Activated CD8-positive, alpha-beta memory T cell treated with anti-CD3 and anti-CD28 coated beads for 48 hours (primary cell): ENCODE results near the gene BEND7.
"Not testable (repeated sequence)": the region's sequence is repeated elsewhere in the genome, so short reads cannot be mapped to it uniquely, and the experiment has no call there.

ENCODE experiments used
- DNase-seq, 3 experiments: peaks; one replicate each; pipeline ENCODE4 v3.0.0-alpha.2; 2020; ENCODE audit warnings: low read depth in 2 of 3, low spot score in 2 of 3

Gene BEND7

GRCh38 chr10:13528875-13529713 is at the start of gene BEND7:
BEND7 (minus strand) TSS chr10:13529014; CDS start chr10:13528533, 481 bp downstream.
- DNase-seq = no peak

DNA sequence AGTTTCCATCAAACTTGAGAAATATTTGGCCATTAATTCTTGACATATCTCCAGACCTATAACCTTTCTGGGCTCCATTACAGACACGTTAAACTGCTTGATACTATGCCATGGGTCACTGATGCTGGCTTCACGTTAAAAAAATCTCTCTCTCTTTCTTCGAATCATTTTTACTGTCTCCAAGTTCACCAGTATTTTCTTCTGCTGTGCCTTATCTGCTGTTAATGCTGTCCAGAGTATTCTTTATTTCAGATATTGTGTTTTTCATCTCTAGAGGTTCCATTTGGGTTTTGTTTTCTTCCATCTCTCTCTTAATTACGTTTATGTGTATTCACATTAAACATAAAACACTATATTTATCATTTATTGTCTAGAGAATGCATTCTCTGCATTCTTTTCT is 45.1 kb upstream of the BEND7 start:
- no peak for DNase-seq

- DNase-seq = no peak
Measured at GRCh38 chr10:13571541-13571940, 42.7 kb upstream of the BEND7 start.

DNA sequence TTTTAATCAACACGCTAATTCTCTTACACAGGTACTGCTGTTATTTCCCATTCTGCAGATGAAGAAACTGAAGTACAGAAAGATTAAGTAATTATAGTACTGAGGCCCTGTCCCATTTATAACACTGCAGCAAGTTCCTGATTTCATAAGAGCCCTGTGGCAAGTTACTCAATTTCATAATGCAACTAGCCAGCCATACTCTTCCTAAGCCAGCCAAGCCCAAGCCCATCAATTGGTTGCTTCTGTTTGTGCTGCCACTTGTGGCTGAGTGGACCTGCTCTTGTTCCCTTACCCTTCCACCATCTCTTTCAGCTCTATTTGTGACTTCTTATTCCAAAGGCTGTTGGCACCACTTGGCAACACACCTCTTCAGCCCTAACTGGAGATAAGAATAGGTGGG is 38.2 kb upstream of the BEND7 start:
- DNase-seq = no peak

DNA sequence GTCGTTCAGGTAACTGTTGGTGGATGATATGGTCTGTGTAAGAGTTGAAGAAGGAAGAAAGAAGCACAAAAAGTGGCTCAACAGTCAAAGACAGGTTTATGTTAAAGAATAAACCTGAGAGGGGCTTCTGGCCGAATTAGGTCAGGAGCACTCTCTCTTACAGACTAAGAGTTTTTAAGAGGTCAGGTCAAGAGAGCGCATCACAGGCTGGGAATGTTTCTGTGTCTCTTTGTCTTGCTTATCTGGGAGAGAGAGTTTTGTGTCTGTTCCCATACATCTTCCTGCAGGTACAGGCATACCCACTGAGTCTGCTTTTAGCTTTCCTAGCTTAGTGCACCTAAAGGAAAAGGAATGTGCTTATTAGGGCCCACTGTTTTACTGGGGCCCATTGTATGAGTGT is 35.8 kb upstream of the BEND7 start:
- no peak for DNase-seq

DNA sequence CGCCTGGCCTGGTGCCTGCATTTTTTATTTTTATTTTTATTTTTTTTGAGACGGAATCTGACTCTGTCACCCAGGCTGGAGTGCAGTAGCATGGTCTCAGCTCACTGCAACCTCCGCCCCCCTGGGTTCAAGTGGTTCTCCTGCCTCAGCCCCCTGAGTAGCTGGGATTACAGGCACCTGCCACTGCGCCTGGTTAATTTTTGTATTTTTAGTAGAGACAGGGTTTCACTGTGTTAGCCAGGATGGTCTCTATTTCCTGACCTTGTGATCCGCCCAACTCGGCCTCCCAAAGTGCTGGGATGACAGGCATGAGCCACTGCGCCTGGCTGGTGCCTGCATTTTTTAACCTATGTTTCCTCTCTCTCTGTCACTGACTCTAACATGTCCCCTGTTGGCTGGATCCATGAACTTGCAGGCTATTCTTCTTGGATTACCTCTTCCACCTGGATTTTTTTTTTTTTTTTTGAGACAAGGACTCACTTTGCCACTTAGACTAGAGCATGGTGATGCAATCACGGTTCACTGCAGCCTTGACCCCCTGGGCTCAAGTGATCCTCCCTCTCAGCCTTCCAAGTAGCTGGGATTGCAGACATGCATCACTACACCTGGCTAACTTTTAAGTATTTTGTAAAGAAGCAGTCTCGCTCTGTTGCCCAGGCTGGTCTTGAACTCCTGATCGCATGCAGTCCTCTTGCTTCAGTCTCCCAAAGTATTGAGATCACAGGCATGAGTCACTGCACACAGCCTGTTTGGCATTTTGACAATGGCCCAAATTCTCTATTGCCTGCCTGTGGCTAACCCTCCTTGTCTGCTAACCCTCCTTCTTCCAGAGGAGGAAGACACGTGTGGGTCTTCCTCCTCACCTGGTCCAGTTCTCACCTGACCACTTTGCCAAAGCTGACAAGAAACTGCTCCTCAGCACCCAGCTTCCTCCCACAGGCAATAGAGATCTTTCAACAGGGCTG is 34.9 kb upstream of the BEND7 start:
- DNase-seq = no peak

- DNase-seq = no peak
Measured at GRCh38 chr10:13560597-13560996, 31.8 kb upstream of the BEND7 start.

DNA sequence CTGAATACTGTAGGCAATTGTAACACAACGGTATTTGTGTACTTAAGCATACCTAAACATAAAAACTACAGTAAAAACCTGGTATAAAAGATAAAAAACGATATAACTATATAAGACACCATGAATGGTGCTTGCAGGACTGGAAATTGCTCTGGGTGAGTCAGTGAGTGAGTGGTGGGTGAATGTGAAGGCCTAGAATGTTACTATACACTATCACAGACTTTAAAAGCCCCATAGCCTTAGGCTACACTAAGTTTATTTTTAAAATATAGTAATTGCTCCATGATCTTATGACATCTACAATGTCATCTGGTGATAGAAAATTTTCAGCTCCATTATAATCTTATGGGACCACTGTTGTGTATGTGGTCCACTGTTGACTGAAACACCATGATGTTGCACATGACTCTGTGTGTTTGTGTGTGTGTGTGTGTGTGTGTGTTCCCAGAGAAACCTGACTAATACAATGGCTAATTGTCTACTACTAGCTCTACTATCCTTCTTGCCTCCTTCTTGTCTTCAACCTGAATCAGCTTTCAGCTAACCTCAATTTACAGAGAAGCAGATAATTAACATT is 30.4 kb upstream of the BEND7 start:
- no peak for DNase-seq

DNA sequence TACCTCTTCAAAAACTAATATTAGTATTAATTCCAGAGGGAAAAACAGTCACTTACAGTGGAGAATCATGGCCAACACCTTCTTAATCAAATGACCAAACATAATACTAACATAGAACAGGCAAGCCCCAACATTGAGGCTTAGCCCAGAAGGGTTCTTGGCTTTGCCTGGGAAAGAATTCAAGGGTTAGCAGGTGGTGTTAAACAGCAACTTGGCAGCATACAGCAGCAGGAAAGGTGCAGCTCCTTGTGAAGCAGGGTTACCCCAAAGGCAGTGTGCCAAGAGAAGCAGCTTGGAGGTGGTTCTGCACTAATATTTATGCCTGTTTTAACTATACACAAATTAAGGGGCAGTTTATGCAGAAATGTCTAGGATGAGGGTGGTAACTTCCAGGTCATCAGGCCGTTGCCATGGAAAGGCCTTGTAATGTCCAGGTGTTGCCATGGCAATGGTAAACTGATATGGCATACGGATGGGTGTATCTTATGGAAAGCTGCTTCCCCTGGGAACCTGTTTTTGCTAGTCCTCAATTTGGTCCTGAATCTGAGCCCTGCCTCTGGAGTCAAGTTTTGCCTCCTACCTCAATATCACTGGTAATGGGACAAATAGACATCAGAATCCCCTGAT is 27.2 kb upstream of the BEND7 start:
- DNase-seq = no peak

DNA sequence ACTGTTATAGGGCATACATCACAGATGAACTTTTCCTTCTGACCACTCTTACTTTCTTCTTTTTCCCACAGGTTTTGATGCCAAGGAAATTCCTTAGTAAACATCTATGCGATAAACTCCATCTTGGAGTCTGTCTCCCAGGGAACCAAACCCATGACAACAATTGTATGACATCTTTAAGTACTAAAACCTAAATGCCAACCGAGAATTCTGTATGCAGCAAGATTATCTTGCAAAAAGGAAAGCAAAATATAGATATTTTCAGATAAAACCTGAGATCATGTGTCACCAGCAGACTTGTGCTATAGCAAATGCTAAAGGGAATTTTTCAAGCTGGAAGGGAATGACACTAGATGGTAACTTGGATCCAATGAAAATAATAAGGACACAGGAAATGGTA is 22.0 kb upstream of the BEND7 start:
- DNase-seq = no peak

DNA sequence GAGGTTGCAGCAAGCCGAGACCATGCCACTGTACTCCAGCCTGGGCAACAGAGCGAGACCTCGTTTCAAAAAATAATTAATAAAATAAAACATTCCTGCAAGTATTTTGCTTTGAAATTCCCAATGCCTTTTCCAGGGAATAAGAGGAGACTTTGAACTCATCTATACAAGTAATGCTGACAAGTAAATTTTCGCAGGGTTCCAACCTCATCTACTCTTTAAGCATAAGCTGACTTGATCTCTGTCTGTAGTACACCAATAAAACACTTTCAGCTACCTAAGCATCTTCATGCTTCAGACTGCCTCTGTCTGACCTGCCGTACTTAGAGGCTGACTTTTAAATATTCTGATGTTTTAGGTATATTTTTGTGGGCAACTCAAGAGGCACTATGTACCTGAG is 13.7 kb upstream of the BEND7 start:
- no peak for DNase-seq

DNA sequence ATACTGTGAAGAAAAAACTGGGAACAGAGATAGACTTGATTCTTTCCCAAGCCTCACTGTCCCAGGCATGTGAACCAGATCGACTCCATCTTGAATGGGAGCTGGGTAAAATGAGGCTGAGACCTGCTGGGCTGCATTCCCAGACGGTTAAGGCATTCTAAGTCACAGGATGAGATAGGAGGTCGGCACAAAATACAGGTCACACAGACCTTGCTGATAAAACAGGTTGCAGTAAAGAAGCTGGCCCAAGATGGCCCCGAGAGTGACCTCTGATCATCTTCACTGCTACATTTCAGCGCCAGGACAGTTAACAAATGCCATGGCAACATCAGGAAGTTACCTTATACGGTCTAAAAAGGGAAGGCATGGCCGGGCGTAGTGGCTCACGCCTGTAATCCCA is 9.2 kb upstream of the BEND7 start:
- not testable (repeated sequence) for DNase-seq

DNA sequence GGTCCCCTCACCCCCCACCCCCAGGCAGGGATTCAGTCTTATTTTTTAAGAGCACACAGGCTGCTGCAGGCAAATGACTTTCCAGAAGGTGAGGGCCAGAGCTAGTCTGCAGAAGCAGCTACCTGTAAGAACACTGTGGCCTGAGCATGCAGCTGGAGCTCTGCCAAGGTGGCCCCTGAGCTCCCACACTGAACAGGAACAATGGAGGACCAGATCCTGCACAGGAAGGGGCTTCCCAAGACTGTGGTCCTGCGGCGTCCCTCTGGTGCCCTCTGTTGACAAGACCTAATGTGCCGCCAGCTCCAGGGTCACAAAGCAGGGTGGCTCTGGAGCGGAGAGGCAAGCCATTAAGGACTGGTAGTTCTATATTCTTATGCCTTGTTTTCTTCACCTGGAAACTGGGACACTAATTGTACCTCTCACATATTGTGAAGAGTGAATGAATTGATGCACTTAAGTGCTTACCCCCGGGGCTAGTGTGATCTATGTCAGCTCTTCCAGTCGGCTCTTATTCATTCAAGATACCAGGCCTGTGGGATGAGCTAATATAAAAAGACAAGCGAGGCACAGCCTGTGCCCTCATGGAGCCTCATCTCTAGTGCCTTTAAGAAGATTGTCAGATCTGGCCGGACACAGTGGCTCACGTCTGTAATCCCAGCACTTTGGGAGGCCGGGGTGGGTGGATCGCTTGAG is 8.0 kb upstream of the BEND7 start:
- DNase-seq = no peak

GRCh38 chr10:13535346-13535745 is 6.5 kb upstream of the BEND7 start:
- no peak for DNase-seq

DNA sequence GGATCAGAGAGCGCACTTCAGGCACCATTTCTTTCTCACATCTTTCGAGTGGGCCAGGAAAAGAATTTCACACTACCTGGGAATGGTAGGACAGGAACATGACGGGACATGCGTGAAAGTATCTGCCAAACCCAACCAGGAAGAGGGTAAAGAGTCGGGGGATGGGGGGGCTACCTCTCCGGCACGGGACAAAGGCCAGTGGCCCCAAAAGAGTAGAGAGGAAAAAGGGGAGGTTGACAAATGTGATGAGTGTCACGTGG is 830 bp upstream of the BEND7 start:
- DNase-seq = no peak

DNA sequence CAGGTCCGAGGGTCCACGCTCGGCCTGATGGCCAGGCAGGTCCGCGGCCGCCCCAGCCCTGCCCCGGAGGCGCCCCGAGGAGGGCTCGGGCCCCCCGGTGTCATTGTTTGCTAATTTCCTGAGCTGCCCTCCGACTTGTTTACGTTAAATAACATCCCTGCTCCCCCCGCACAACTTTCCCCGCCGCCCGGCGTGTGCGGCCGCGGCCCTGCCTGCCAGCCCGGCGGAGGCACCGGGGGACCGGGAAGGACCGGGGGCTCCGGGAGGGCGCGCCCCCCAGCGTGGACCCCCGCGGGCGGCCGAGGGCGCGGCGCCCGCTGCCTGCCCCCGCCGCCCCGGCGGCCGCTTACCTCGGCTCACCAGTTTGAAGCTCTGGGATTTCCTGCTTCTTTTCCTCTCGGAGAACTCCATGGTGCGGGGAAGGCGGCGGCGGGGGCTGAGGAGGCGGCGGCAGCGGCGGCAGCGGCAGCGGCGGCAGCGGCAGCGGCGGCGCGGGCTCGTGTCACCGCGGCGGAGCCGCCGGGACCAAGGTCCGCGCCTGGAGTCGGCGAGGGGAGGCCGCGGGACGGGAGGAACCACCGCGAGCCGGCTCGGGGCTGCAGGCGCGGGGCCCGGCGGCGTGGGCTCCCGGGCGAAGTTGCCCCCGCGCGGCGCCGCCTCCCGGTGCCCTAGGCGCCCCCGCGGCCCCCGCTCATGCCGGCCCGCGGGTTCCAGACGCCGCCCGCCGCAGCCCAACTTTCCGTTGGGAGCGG is 515 bp downstream of the BEND7 start:
- no peak for DNase-seq

DNA sequence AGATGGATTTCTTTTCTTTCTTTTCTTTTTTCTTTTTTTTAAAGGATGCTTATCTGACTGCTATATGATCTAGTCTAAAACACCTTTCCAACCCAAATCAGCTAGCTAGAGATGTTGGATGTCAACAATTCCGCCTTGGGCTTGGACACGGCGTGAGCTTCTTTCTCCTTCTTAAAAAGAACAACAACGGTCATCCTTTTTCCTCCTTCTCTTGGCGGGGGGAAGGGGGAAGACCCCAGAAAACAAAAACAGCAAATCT is 1.0 kb downstream of the BEND7 start:
- DNase-seq = no peak

DNA sequence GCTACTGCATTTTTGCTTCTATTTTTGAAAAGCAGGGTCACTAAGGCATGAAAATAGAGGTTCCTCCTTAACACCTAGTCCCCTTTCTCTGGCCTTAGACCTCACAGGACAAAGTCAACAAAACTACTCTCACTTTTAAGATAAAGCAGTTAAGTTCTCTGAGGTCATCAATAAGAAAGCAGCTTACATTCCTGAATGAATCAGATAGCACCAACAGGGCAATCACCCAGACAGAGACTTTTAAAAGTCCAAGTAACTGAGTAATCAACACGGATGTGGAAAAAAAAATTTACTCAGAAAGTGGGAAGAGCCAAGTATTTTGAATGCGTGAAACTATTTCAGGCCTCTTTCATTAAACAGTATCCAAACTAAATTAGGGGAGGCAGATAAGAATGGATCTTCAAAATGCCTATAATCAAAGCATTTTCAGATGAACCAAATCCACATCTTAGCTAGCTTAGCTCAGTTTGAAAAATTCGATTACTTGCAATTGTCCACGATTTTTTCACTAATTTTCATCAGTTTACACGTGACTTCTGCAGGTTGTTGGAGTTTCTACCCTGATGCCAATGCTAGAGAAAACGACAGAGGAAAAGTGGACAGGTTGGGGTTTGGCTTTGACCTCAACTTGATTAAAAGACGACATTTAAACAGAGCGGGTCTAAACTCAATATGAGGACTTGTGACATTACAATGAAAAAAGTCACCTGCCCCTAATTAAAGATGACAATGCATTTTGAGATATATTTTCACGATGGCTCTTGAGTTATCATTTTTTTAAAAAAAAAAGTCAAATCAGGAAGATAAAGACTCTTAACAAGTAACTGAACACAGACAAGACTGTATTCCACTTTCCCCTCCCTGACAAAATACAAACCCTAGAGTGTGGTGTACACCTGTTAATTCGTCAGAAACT is 1.6 kb downstream of the BEND7 start:
- DNase-seq = no peak

DNA sequence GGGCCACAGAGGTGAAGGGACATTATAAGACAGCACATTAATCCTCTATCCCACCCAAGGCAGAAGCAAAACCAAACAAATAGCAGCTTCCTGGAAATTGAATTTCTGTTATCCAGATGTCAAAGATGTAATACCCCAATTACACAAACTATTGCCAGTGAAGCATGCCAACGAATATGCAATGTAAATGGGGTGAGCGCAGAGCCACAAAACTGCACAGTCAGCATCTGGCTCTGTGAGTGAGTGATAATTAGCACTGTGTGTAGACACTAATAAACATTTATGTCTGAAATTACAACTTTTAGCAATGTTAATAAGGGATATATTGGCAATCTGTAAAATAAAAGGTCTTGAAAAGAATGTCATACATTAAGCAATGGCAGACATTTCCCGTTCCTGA is 3.2 kb downstream of the BEND7 start:
- no peak for DNase-seq

GRCh38 chr10:13521026-13521425 is 7.8 kb downstream of the BEND7 start:
- DNase-seq = no peak
